ENCODE results near the gene BMAL1.

DNA sequence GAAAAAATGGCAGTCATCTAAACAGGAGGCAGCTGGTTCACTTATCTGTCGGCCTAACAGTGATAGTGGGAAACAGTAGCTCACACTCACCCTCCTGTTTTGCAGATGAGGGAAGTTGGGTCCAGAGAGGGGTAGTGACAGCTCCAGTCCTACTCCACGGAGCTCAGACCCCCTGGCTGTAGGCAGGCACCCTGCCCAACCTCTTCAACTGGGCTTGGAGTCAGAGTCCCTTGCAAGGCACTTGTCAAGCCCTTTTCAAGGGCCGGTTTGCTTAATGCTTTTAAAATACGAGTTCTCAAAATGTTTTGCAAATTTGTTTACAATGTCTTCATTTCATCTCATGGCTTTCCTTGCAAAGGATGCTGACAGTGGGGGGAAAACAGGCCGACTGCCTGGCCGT is 75.1 kb downstream of the BMAL1 start:
- TF ChIP-seq, protein P1, sequence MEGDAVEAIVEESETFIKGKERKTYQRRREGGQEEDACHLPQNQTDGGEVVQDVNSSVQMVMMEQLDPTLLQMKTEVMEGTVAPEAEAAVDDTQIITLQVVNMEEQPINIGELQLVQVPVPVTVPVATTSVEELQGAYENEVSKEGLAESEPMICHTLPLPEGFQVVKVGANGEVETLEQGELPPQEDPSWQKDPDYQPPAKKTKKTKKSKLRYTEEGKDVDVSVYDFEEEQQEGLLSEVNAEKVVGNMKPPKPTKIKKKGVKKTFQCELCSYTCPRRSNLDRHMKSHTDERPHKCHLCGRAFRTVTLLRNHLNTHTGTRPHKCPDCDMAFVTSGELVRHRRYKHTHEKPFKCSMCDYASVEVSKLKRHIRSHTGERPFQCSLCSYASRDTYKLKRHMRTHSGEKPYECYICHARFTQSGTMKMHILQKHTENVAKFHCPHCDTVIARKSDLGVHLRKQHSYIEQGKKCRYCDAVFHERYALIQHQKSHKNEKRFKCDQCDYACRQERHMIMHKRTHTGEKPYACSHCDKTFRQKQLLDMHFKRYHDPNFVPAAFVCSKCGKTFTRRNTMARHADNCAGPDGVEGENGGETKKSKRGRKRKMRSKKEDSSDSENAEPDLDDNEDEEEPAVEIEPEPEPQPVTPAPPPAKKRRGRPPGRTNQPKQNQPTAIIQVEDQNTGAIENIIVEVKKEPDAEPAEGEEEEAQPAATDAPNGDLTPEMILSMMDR (IDR thresholded peaks at IDR 0.05) = no peak
- TF ChIP-seq POLR2A (IDR thresholded peaks at IDR 0.05) = no peak

Data from sigmoid colon (tissue), 3 donors.